Neutrophil (primary cell): ENCODE data around the gene HEMK1.

Experiments
- H3K27ac ChIP-seq: fragments of 200-600 bp; sonication (generic); 2 replicates; pipeline ENCODE4 v1.5.1; 2016; ENCODE audit warnings: mild to moderate bottlenecking, moderate library complexity
- H3K27me3 ChIP-seq: fragments of 200-600 bp; sonication (generic); 2 replicates; pipeline ENCODE4 v1.6.0; 2016; ENCODE audit warnings: mild to moderate bottlenecking
- H3K36me3 ChIP-seq: fragments of 200-600 bp; sonication (generic); 2 replicates; pipeline ENCODE4 v1.5.1; 2017
- H3K4me1 ChIP-seq, 2 experiments: fragments of 200-600 bp in 1 of 2; sonication (generic) in 1 of 2; 1 replicate in 1 of 2; 2 replicates in 1 of 2; pipeline versions ENCODE4 v1.5.1 to v1.6.1; 2013 to 2016; ENCODE audit warnings: low read depth in 1 of 2, low read length in 1 of 2, mild to moderate bottlenecking in 1 of 2, moderate library complexity in 1 of 2; ENCODE audit not compliant: control insufficient read depth in 1 of 2, insufficient read depth in 1 of 2
- H3K4me3 ChIP-seq, 2 experiments: fragments of 200-600 bp in 1 of 2; sonication (generic) in 1 of 2; 1 replicate in 1 of 2; 2 replicates in 1 of 2; pipeline ENCODE4 v1.5.1; 2013 to 2016; ENCODE audit warnings: low read depth in 1 of 2, low read length in 1 of 2, mild to moderate bottlenecking in 1 of 2, moderate library complexity in 1 of 2
- H3K9me3 ChIP-seq: fragments of 200-600 bp; sonication (generic); 2 replicates; pipeline ENCODE4 v1.5.1; 2016
- CTCF ChIP-seq: fragments of 200-600 bp; sonication (generic); IDR thresholded peaks from 2 replicates; pipeline ENCODE4 v1.5.1; 2016; ENCODE audit warnings: antibody characterized with exemption

Gene HEMK1

GRCh38 chr3:50612234-50612882 lies 43.0 kb downstream of the HEMK1 start:
- H3K4me1 ChIP-seq: peaks cover 59 to 64% of the 10 kb centered on the region in 2 experiments
- no peak for TF ChIP-seq CTCF

GRCh38 chr3:50612970-50613846 lies 43.9 kb downstream of the HEMK1 start:
- Histone ChIP-seq H3K27me3 (no peaks in the 10 kb centered on the region), H3K4me3 (no peak overlapping the region), H3K27ac (no peak overlapping the region), H3K36me3 (peaks cover 1% of the 10 kb centered on the region), H3K4me1 (peaks cover 66 to 69% of the 10 kb centered on the region in 2 experiments), H3K9me3 (no peaks in the 10 kb centered on the region)
- no peak for TF ChIP-seq CTCF

More at GRCh38 chr3:50612234-50612882, 43.0 kb downstream of the HEMK1 start:
- peak overlapping the region; percentile 74 for H3K27ac ChIP-seq
- H3K36me3 ChIP-seq: peaks cover 10% of the 10 kb centered on the region
- no peaks in the 10 kb centered on the region for H3K27me3 ChIP-seq
- no peaks in the 10 kb centered on the region for H3K9me3 ChIP-seq
- peak overlapping the region; percentile 80 to 94 for H3K4me3 ChIP-seq

GRCh38 chr3:50615190-50615589 lies 45.9 kb downstream of the HEMK1 start:
- no peak for TF ChIP-seq CTCF
- H3K4me1 ChIP-seq: peaks cover 70 to 76% of the 10 kb centered on the region in 2 experiments
- H3K9me3 ChIP-seq: no peaks in the 10 kb centered on the region
- no peaks in the 10 kb centered on the region for H3K27me3 ChIP-seq
- H3K36me3 ChIP-seq: no peaks in the 10 kb centered on the region
- H3K4me3 ChIP-seq: no peak overlapping the region
- peak overlapping the region; percentile 99 for H3K27ac ChIP-seq

- Histone ChIP-seq H3K27me3 (no peaks in the 10 kb centered on the region), H3K36me3 (no peaks in the 10 kb centered on the region), H3K27ac (peak overlapping the region; percentile 99), H3K4me3 (peak overlapping the region; percentile 86 to 96), H3K9me3 (no peaks in the 10 kb centered on the region), H3K4me1 (peaks cover 70 to 76% of the 10 kb centered on the region in 2 experiments)
- peak; percentile 94 for TF ChIP-seq CTCF
These were observed 46.9 kb downstream of the HEMK1 start for GRCh38 chr3:50616003-50616769.

- Histone ChIP-seq H3K27ac (peak overlapping the region; percentile 99), H3K4me1 (peaks cover 71 to 77% of the 10 kb centered on the region in 2 experiments), H3K27me3 (no peaks in the 10 kb centered on the region), H3K4me3 (peak overlapping the region; percentile 86 to 96), H3K9me3 (no peaks in the 10 kb centered on the region), H3K36me3 (no peaks in the 10 kb centered on the region)
- no peak for TF ChIP-seq CTCF
These were observed 47.4 kb downstream of the HEMK1 start for GRCh38 chr3:50616770-50617095.
